GM23338 (cell line): Measurements from ENCODE around the gene KIF22. TPM values are rescaled to one million over a fixed set of nuclear protein-coding genes. Genes with fewer than 3 reads are reported as not detected.

Experiments used
- ATAC-seq: fragments of 200-7000 bp; cut with Tn5 transposase; 3 replicates; pipeline ENCODE4 v1.9.1; 2020
- DNase-seq: peaks from one replicate; pipeline ENCODE4 v3.0.0-alpha.2; 2015; ENCODE audit warnings: low spot score
- H2AFZ ChIP-seq: fragments of 200-600 bp; sonication (generic); 2 replicates; pipeline ENCODE4 v1.8.0; 2016; ENCODE audit warnings: antibody characterized with exemption, mild to moderate bottlenecking, moderate library complexity
- H3F3A ChIP-seq: fragments of 200-600 bp; sonication (generic); replicated peaks from 2 replicates; pipeline ENCODE4 v1.8.0; 2017; ENCODE audit warnings: antibody characterized with exemption, mixed run types, low read depth
- H3K27ac ChIP-seq: fragments of 200-600 bp; sonication (generic); 2 replicates; pipeline ENCODE4 v1.6.1; 2016; ENCODE audit warnings: low read depth
- H3K27me3 ChIP-seq: fragments of 200-600 bp; sonication (generic); 2 replicates; pipeline ENCODE4 v1.8.0; 2016; ENCODE audit warnings: mild to moderate bottlenecking, mixed run types, moderate library complexity; ENCODE audit not compliant: insufficient read depth
- H3K36me3 ChIP-seq: fragments of 200-600 bp; sonication (generic); 2 replicates; pipeline ENCODE4 v1.8.0; 2016; ENCODE audit warnings: mild to moderate bottlenecking; ENCODE audit not compliant: insufficient read depth
- H3K4me1 ChIP-seq: fragments of 200-600 bp; sonication (generic); 2 replicates; pipeline ENCODE4 v1.8.0; 2016; ENCODE audit warnings: mild to moderate bottlenecking, moderate library complexity; ENCODE audit not compliant: insufficient read depth
- H3K4me2 ChIP-seq: fragments of 200-600 bp; sonication (generic); 2 replicates; pipeline ENCODE4 v1.7.1; 2017; ENCODE audit warnings: mixed run types
- H3K4me3 ChIP-seq: fragments of 200-600 bp; sonication (generic); 2 replicates; pipeline ENCODE4 v1.6.1; 2016; ENCODE audit warnings: mixed run types
- H3K79me2 ChIP-seq: fragments of 200-600 bp; sonication (generic); replicated peaks from 2 replicates; pipeline ENCODE4 v1.8.0; 2017; ENCODE audit warnings: mild to moderate bottlenecking; ENCODE audit not compliant: insufficient read depth
- H3K9me2 ChIP-seq: fragments of 200-600 bp; sonication (generic); 2 replicates; pipeline ENCODE4 v1.8.0; 2017; ENCODE audit not compliant: insufficient read depth
- H4K20me1 ChIP-seq: fragments of 200-600 bp; sonication (generic); replicated peaks from 2 replicates; pipeline ENCODE4 v1.8.0; 2017; ENCODE audit warnings: mild to moderate bottlenecking; ENCODE audit not compliant: insufficient read depth
- H3K27ac Mint-ChIP-seq: 2 replicates; pipeline ENCODE4 v1.8.0; 2020; ENCODE audit warnings: inconsistent platforms, mild to moderate bottlenecking, moderate library complexity, mixed read lengths
- H3K27me3 Mint-ChIP-seq: 3 replicates; pipeline ENCODE4 v1.8.0; 2022; ENCODE audit warnings: low read depth, mild to moderate bottlenecking, moderate library complexity, mixed read lengths, inconsistent platforms; ENCODE audit not compliant: insufficient read depth, poor library complexity
- H3K36me3 Mint-ChIP-seq: 3 replicates; pipeline ENCODE4 v1.8.0; 2021; ENCODE audit warnings: low read depth, mild to moderate bottlenecking, inconsistent platforms, moderate library complexity, mixed read lengths
- H3K4me1 Mint-ChIP-seq: 3 replicates; pipeline ENCODE4 v1.8.0; 2020; ENCODE audit warnings: mild to moderate bottlenecking, inconsistent platforms, mixed read lengths
- H3K4me3 Mint-ChIP-seq: 3 replicates; pipeline ENCODE4 v1.8.0; 2021; ENCODE audit warnings: moderate library complexity, mild to moderate bottlenecking, inconsistent platforms, mixed read lengths
- H3K9me3 Mint-ChIP-seq: 3 replicates; pipeline ENCODE4 v1.8.0; 2020; ENCODE audit warnings: moderate library complexity, mild to moderate bottlenecking, inconsistent platforms, mixed read lengths
- CREB1 ChIP-seq: fragments of 250-450 bp; sonication (Bioruptor Pico); IDR thresholded peaks from 2 replicates; pipeline ENCODE4 v1.5.0; 2020; ENCODE audit warnings: low read depth, mild to moderate bottlenecking, moderate library complexity
- CTCF ChIP-seq, 2 experiments: fragments of 200-600 bp in 1 of 2; sonication (generic) in 1 of 2; conservative IDR thresholded peaks; 2 replicates each; pipeline versions ENCODE4 v1.5.1 to v1.6.1; 2016 to 2017; ENCODE audit warnings: antibody characterized with exemption in 2 of 2, low read depth in 2 of 2, mild to moderate bottlenecking in 2 of 2, moderate library complexity in 1 of 2
- EZH2 ChIP-seq: fragments of 200-600 bp; sonication (generic); IDR thresholded peaks from one replicate; pipeline ENCODE4 v1.8.0; 2017; ENCODE audit warnings: antibody characterized with exemption, mild to moderate bottlenecking, low read depth; ENCODE audit not compliant: unreplicated experiment
- EZH2phosphoT487 ChIP-seq: fragments of 200-600 bp; sonication (generic); IDR thresholded peaks from one replicate; pipeline ENCODE4 v1.8.1; 2018; ENCODE audit warnings: antibody characterized with exemption; ENCODE audit not compliant: unreplicated experiment
- JUNB ChIP-seq: IDR thresholded peaks from one replicate; pipeline ENCODE4 v1.6.1; 2016; ENCODE audit warnings: antibody characterized with exemption; ENCODE audit not compliant: unreplicated experiment
- NANOG ChIP-seq: IDR thresholded peaks from 2 replicates; pipeline ENCODE4 v1.6.1; 2016; ENCODE audit warnings: antibody characterized with exemption, borderline replicate concordance
- POLR2AphosphoS5 ChIP-seq: IDR thresholded peaks from 2 replicates; pipeline ENCODE4 v1.6.1; 2016; ENCODE audit warnings: antibody characterized with exemption, low read depth
- REST ChIP-seq: IDR thresholded peaks from one replicate; pipeline ENCODE4 v1.6.1; 2018; ENCODE audit warnings: antibody characterized with exemption; ENCODE audit not compliant: unreplicated experiment
- STAT1 ChIP-seq: IDR thresholded peaks from one replicate; pipeline ENCODE4 v1.6.1; 2016; ENCODE audit warnings: antibody characterized with exemption; ENCODE audit not compliant: unreplicated experiment
- ZNF114 ChIP-seq: fragments of 250-450 bp; sonication (Bioruptor Pico); IDR thresholded peaks from 2 replicates; pipeline ENCODE4 v1.5.0; 2020; ENCODE audit warnings: mild to moderate bottlenecking, moderate library complexity
- ZNF331 ChIP-seq: fragments of 250-450 bp; sonication (Bioruptor Pico); IDR thresholded peaks from 2 replicates; pipeline ENCODE4 v1.5.0; 2020; ENCODE audit warnings: low read depth, mild to moderate bottlenecking, moderate library complexity
- polyA plus RNA-seq: library from polyadenylated mRNA; unstranded; fragments of >200 nt; fragmentation: Nextera tagmentation; extraction: Ambion mirVana; gene quantifications from 2 replicates; pipeline ENCODE4 v1.2.1, GENCODE V29; 2016
- total RNA-seq: library from RNA; depleted of rRNA; stranded (reverse); fragments of >200 nt; shearing (Covaris generic); gene quantifications from 2 replicates; pipeline ENCODE4 v1.2.3, GENCODE V29; 2014
- TF ChIP-seq, protein P1 (sequence below): IDR thresholded peaks from 2 replicates; pipeline ENCODE4 v1.6.1; 2016; ENCODE audit warnings: antibody characterized with exemption
- TF ChIP-seq, protein P2 (sequence below): fragments of 250-450 bp; sonication (Bioruptor Pico); IDR thresholded peaks from 2 replicates; pipeline ENCODE4 v1.5.0; 2020; ENCODE audit warnings: mild to moderate bottlenecking, moderate library complexity

The KIF22 gene
- total and polyA plus RNA-seq, 2 experiments from 2014 or later, result 110 to 192 TPM

DNA sequence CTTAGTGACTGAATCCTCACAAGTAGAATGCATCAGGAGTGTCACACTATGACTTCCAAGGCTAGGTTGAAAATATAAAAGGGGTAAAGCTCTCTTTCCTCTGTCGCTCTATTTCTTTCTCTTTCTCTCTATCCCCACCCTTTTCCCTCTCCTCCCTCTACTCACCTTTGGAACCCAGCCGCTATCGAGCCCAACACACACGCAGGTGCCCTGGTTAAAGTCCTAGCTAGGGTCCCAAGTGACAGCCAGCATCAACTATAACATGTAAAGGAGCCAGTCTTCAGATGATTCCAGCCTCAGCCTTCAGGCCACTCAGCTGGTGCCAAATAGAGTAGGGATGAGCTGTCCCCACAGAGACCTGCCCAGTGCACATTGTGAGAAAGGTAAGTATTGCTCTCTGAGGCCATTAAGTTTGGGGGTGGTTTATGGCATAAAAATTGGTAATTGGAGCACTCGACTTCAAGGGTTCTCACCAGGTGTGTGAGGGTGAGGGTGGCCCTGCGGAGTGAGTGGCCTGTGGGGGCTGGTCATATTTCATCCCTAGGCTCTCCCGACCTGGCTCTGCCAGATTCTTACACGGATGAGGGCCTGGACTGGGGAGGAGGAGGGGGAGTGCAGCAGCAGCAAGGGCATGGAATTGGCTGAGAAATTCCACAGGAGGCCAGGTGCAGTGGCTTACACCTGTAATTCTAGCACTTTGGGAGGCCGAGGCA is 29.8 kb upstream of the KIF22 start:
- H3K27ac Mint-ChIP-seq, result no peak overlapping the region

More for the DNA sequence above, 29.8 kb upstream of the KIF22 start:
- Mint-ChIP-seq H3K4me1 (peaks cover 10% of the 10 kb centered on the region), H3K9me3 (no peaks in the 10 kb centered on the region), H3K36me3 (no peaks in the 10 kb centered on the region), H3K27me3 (peaks cover 5% of the 10 kb centered on the region), H3K4me3 (no peak overlapping the region)
- Histone ChIP-seq H3F3A (no peaks in the 10 kb centered on the region), H3K9me2 (no peaks in the 10 kb centered on the region), H3K4me2 (no peak overlapping the region), H3K36me3 (no peaks in the 10 kb centered on the region), H3K27me3 (no peaks in the 10 kb centered on the region), H3K79me2 (no peaks in the 10 kb centered on the region), H2AFZ (peak overlapping the region; percentile 76), H4K20me1 (no peaks in the 10 kb centered on the region; the same call in 1 of the 2 replicates), H3K27ac (no peak overlapping the region), H3K4me3 (no peak overlapping the region), H3K4me1 (no peaks in the 10 kb centered on the region)
- DNase-seq, result no peak
- TF ChIP-seq JUNB (no peak), ZNF114 (CRISPR knock-in tag) (no peak), EZH2phosphoT487 (no peak), POLR2AphosphoS5 (no peak), EZH2 (no peak), CTCF (conservative IDR thresholded peaks at IDR 0.05; ENCODE audit: low read depth in 2 of 2) (no peak), ZNF331 (CRISPR knock-in tag) (no peak), NANOG (no peak), REST (no peak), STAT1 (no peak), CREB1 (CRISPR knock-in tag) (no peak)
- TF ChIP-seq, protein P1, sequence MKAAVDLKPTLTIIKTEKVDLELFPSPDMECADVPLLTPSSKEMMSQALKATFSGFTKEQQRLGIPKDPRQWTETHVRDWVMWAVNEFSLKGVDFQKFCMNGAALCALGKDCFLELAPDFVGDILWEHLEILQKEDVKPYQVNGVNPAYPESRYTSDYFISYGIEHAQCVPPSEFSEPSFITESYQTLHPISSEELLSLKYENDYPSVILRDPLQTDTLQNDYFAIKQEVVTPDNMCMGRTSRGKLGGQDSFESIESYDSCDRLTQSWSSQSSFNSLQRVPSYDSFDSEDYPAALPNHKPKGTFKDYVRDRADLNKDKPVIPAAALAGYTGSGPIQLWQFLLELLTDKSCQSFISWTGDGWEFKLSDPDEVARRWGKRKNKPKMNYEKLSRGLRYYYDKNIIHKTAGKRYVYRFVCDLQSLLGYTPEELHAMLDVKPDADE, result no peak
- TF ChIP-seq, protein P2, sequence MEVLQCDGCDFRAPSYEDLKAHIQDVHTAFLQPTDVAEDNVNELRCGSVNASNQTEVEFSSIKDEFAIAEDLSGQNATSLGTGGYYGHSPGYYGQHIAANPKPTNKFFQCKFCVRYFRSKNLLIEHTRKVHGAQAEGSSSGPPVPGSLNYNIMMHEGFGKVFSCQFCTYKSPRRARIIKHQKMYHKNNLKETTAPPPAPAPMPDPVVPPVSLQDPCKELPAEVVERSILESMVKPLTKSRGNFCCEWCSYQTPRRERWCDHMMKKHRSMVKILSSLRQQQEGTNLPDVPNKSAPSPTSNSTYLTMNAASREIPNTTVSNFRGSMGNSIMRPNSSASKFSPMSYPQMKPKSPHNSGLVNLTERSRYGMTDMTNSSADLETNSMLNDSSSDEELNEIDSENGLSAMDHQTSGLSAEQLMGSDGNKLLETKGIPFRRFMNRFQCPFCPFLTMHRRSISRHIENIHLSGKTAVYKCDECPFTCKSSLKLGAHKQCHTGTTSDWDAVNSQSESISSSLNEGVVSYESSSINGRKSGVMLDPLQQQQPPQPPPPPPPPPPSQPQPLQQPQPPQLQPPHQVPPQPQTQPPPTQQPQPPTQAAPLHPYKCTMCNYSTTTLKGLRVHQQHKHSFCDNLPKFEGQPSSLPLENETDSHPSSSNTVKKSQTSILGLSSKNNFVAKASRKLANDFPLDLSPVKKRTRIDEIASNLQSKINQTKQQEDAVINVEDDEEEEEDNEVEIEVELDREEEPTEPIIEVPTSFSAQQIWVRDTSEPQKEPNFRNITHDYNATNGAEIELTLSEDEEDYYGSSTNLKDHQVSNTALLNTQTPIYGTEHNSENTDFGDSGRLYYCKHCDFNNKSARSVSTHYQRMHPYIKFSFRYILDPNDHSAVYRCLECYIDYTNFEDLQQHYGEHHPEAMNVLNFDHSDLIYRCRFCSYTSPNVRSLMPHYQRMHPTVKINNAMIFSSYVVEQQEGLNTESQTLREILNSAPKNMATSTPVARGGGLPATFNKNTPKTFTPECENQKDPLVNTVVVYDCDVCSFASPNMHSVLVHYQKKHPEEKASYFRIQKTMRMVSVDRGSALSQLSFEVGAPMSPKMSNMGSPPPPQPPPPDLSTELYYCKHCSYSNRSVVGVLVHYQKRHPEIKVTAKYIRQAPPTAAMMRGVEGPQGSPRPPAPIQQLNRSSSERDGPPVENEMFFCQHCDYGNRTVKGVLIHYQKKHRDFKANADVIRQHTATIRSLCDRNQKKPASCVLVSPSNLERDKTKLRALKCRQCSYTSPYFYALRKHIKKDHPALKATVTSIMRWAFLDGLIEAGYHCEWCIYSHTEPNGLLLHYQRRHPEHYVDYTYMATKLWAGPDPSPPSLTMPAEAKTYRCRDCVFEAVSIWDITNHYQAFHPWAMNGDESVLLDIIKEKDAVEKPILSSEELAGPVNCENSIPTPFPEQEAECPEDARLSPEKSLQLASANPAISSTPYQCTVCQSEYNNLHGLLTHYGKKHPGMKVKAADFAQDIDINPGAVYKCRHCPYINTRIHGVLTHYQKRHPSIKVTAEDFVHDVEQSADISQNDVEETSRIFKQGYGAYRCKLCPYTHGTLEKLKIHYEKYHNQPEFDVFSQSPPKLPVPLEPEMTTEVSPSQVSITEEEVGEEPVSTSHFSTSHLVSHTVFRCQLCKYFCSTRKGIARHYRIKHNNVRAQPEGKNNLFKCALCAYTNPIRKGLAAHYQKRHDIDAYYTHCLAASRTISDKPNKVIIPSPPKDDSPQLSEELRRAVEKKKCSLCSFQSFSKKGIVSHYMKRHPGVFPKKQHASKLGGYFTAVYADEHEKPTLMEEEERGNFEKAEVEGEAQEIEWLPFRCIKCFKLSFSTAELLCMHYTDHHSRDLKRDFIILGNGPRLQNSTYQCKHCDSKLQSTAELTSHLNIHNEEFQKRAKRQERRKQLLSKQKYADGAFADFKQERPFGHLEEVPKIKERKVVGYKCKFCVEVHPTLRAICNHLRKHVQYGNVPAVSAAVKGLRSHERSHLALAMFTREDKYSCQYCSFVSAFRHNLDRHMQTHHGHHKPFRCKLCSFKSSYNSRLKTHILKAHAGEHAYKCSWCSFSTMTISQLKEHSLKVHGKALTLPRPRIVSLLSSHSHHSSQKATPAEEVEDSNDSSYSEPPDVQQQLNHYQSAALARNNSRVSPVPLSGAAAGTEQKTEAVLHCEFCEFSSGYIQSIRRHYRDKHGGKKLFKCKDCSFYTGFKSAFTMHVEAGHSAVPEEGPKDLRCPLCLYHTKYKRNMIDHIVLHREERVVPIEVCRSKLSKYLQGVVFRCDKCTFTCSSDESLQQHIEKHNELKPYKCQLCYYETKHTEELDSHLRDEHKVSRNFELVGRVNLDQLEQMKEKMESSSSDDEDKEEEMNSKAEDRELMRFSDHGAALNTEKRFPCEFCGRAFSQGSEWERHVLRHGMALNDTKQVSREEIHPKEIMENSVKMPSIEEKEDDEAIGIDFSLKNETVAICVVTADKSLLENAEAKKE (CRISPR knock-in tag), result no peak
- ATAC-seq, result no peak; the same call in 2 of the 3 replicates
